D721Med (cell line): Measurements from ENCODE around the gene CDH13.
"Not testable (repeated sequence)": the region's sequence is repeated elsewhere in the genome, so short reads cannot be mapped to it uniquely, and the experiment has no call there.

ENCODE experiments used
- DNase-seq: peaks from one replicate; pipeline ENCODE4 v3.0.0; 2011; ENCODE audit warnings: low spot score; ENCODE audit not compliant: insufficient read length
- FAIRE-seq: peaks from 2 replicates; lab custom pipeline; 2011; peaks lifted over from hg19 to GRCh38; lab: Jason Lieb, UNC
- TF ChIP-seq, protein P1 (sequence below): IDR thresholded peaks from 2 replicates; pipeline ENCODE4 v1.5.1; 2012; ENCODE audit warnings: mild to moderate bottlenecking, control low read depth; ENCODE audit not compliant: insufficient read depth; ENCODE audit errors: missing control alignments

CDH13 gene

DNA sequence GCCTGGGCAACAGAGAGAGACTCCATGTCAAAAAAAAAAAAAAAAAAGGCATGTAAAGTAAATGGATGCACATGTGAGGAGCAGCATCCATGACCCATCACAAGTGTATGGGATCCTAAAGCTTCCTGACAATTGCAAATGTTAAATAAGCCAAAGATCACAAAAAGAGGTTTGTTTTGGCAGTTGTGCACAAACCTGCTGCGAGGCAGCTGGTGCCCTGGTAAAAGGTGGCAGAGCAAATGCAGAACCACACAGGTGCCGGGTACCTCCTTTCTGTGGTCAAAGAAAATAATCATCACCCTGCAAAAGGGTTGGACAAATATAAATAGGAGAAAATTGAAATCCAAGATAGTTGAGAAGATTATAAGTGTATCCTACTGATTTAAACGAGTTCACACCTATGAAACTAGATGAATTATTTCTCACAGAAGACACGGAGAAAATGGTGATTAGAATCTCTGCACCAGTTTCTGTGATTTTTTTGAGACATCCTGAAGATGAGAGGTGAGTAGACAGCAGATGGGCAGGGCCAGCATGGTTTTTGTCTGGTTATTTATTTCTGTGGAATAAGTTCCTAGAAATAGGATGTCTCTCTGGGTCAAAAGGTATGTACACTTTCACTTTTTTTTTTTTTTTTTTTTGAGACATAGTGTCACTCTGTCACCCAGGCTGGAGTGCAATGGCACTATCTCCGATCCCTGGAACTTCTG is 291.3 kb downstream of the CDH13 start:
- FAIRE-seq, result no peak
- TF ChIP-seq, protein P1, sequence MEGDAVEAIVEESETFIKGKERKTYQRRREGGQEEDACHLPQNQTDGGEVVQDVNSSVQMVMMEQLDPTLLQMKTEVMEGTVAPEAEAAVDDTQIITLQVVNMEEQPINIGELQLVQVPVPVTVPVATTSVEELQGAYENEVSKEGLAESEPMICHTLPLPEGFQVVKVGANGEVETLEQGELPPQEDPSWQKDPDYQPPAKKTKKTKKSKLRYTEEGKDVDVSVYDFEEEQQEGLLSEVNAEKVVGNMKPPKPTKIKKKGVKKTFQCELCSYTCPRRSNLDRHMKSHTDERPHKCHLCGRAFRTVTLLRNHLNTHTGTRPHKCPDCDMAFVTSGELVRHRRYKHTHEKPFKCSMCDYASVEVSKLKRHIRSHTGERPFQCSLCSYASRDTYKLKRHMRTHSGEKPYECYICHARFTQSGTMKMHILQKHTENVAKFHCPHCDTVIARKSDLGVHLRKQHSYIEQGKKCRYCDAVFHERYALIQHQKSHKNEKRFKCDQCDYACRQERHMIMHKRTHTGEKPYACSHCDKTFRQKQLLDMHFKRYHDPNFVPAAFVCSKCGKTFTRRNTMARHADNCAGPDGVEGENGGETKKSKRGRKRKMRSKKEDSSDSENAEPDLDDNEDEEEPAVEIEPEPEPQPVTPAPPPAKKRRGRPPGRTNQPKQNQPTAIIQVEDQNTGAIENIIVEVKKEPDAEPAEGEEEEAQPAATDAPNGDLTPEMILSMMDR, result no peak
- DNase-seq, result no peak

DNA sequence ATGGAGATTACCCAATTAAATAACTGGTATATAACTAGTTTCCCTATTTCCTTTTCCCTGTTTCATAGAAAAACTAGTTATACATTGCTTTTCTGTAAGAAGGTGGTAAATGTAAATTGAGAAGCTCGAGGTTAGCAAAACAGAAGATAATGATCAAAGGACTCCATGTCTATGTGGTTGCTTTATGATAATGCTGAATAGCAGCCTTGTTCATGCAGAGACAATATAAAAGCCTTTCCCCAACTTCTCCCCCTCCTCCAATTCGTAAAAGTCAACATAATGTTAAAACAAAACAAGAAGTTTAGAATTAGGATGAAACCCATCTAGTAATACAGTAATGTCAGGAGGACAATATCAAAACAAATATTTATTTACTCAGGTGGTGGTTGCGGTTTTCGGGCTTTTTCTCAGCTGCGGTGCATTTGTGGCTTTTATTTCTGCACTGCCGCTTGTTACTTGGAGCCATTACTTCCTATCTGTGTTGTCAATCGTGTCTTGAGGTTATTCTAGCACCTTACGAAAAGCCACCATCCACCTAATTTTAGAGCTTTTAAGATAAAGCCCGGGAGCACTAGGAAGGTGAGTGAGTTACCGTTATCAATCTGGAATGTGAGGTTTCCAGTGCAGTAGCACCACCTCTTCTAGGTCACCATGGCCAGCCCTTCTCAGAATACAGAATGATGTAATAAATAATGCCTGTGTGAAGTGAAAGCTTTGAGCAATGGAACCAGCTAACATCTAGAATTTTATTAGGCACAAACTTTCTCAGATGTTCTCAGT is 297.5 kb downstream of the CDH13 start:
- TF ChIP-seq, protein P1, result no peak
- DNase-seq (no peak), FAIRE-seq (no peak)

DNA sequence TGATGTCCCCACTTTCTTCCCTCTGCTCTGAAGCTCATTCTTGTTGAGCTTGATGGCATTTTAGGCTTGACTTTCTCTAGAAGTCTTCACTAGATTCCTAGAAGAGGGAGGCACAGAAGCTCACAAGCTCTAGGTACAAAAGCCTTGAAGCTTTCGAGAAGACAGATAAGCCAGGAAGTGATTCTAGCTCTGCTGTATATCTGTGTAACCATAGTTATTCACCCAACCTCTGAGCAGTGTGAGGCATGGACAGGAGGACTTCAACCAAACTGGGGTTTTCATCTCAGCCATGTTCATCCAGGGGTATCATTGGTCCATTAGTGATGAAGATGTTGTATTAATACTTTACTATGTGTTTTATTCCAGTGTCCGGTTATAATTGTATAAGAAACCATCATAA is 299.7 kb downstream of the CDH13 start:
- TF ChIP-seq, protein P1, result no peak

DNA sequence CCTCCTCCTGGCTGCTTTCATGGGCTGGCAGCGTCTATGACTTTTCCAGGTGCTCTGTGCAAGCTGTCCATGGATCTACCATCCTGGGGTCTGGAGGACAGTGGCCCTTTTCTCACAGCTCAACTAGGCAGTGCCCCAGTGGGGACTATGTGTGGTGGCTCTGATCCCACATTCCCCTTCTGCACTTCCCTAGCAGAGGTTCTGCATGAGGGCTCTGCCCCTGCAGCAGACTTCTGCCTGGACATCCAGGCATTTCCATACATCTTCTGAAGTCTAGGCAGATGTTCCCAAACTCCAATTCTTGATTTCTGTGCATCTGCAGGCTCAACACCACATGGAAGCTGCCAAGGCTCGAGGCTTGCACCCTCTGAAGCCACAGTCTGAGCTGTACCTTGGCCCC is 307.2 kb downstream of the CDH13 start:
- not testable (repeated sequence) for DNase-seq, FAIRE-seq

More for the DNA sequence above, 299.7 kb downstream of the CDH13 start:
- FAIRE-seq (no peak), DNase-seq (no peak)

DNA sequence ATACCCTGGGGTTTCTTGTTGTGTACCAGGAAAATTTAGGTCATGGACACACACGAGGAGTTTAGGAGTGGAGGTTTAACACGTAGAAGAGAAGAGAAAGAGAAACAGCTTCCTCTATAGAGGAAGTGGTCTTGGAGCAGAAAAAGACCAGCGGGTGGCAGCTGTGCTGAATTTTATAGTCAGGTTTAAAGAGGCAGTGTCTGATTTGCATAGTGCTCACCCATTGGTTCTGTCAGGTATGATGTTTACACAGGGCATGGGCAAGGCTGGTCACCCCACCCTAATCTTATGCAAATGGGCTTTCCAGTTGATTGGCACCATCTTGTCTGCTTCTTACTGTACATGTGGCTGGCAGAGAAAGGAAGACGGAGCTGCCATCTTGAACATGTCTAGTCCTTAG is 309.0 kb downstream of the CDH13 start:
- DNase-seq (no peak), FAIRE-seq (no peak)
- TF ChIP-seq, protein P1, result no peak

DNA sequence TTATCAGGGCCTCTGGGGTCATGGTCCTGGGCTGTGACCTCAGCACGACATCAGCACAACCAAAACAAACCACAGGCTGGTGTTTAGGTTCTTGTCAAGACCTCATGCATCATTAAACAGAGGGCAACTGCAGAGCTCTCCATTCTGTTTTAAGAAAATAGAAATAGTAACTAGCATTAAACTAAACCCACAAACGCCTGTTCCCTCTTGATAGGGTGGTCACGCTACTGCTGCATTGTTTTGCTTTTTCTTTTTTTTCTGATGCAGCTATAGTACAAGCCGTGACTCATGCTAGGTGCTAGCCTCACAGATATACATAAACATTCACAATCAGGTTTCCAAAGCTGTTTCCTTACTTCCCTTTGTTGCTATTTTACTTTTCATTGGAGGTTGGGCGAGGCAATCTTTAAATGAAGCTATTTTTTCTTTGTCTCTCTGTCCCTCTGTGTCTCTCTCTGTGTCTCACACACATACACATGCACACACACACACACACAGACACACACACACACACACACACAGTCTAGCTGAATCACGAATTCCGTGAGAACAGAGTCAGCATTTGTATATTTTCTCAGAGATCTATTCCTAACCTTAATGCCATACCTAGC is 310.3 kb downstream of the CDH13 start:
- FAIRE-seq, result no peak
- TF ChIP-seq, protein P1, result no peak
- DNase-seq, result no peak

DNA sequence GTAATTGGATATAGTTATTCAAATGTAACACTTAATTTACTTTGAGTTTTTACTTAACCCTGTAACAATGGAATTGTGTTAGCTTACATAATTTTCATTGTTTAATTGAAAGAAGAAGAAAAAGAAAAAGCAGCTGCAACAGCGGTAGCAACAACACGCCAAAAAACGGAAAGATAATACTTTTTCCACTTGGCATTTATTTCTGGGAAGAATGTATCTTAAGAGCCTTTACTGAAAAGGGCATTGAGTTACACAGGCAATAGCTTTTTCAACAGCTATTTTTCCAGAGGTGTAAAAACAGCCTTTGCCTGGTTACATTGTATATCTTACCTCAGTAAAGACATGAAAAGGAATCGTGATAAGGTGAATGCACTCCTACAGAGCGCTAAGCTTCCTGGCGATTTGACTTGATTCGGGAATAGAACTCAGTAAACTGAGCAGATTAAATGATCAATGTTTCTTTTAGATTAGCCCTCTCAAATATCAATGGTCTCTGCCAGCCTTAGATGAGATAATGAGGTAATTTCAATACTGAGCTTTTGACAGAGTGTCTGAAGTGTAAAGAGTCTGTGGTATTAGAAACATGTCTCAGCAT is 311.3 kb downstream of the CDH13 start:
- FAIRE-seq (no peak), DNase-seq (no peak)

More for the DNA sequence above, 311.3 kb downstream of the CDH13 start:
- TF ChIP-seq, protein P1, result no peak
